ENCODE results near the gene NPDC1. TPM values are rescaled to one million over a fixed set of nuclear protein-coding genes. Genes with fewer than 3 reads are reported as not detected.
"Not testable (repeated sequence)": the region's sequence is repeated elsewhere in the genome, so short reads cannot be mapped to it uniquely, and the experiment has no call there.

The NPDC1 gene
- total RNA-seq, 1 donor from 2014 or later = 61.1 TPM

GRCh38 chr9:137034039-137034708 is 11.8 kb downstream of the NPDC1 start:
- DNase-seq (ENCODE audit: low read depth, low spot score) = no peak
- H3K27me3 Mint-ChIP-seq (ENCODE audit: low read depth) = no peaks in the 10 kb centered on the region
- no peak overlapping the region for H3K4me3 Mint-ChIP-seq
- peaks cover 4% of the 10 kb centered on the region for H3K4me1 Mint-ChIP-seq
- H3K9me3 Mint-ChIP-seq = no peaks in the 10 kb centered on the region
- H3K27ac Mint-ChIP-seq (ENCODE audit: unreplicated experiment) = no peak overlapping the region
- TF ChIP-seq CTCF (conservative IDR thresholded peaks at IDR 0.05) = no peak
- no peaks in the 10 kb centered on the region for H3K36me3 Mint-ChIP-seq (ENCODE audit: low read depth)

GRCh38 chr9:137033481-137033880 is 12.5 kb downstream of the NPDC1 start:
- H3K4me3 Mint-ChIP-seq; H3K4me1 Mint-ChIP-seq; H3K9me3 Mint-ChIP-seq; DNase-seq (ENCODE audit: low read depth, low spot score); H3K36me3 Mint-ChIP-seq (ENCODE audit: low read depth); H3K27me3 Mint-ChIP-seq (ENCODE audit: low read depth); H3K27ac Mint-ChIP-seq (ENCODE audit: unreplicated experiment): not testable (repeated sequence)

- H3K4me1 Mint-ChIP-seq = peaks cover 4% of the 10 kb centered on the region
- no peaks in the 10 kb centered on the region for H3K27me3 Mint-ChIP-seq (ENCODE audit: low read depth)
- no peaks in the 10 kb centered on the region for H3K36me3 Mint-ChIP-seq (ENCODE audit: low read depth)
- TF ChIP-seq CTCF (conservative IDR thresholded peaks at IDR 0.05) = no peak
- no peaks in the 10 kb centered on the region for H3K9me3 Mint-ChIP-seq
- H3K4me3 Mint-ChIP-seq = no peak overlapping the region
- no peak overlapping the region for H3K27ac Mint-ChIP-seq (ENCODE audit: unreplicated experiment)
- no peak for DNase-seq (ENCODE audit: low read depth, low spot score)
Observed at GRCh38 chr9:137032858-137033257, 13.1 kb downstream of the NPDC1 start.

GRCh38 chr9:137031904-137032640 is 13.9 kb downstream of the NPDC1 start, which contains the start of gene FUT7:
Gene FUT7 (minus strand): TSS chr9:137032088. CDS start chr9:137031991, 97 bp downstream.
- TF ChIP-seq CTCF (conservative IDR thresholded peaks at IDR 0.05) = no peak
- H3K4me1 Mint-ChIP-seq = peaks cover 7% of the 10 kb centered on the region
- H3K4me3 Mint-ChIP-seq = peak within 1 kb of the TSS; percentile 31
- H3K27ac Mint-ChIP-seq (ENCODE audit: unreplicated experiment) = no peak within 1 kb of the TSS
- no peak for DNase-seq (ENCODE audit: low read depth, low spot score)
- no peaks in the 10 kb centered on the region for H3K36me3 Mint-ChIP-seq (ENCODE audit: low read depth)
- no peaks in the 10 kb centered on the region for H3K27me3 Mint-ChIP-seq (ENCODE audit: low read depth)
- H3K9me3 Mint-ChIP-seq = no peaks in the 10 kb centered on the region

- Mint-ChIP-seq H3K9me3 (no peaks in the 10 kb centered on the region), H3K4me3 (peak overlapping the region; percentile 56), H3K27ac (ENCODE audit: unreplicated experiment) (no peak overlapping the region), H3K4me1 (peaks cover 8% of the 10 kb centered on the region), H3K36me3 (ENCODE audit: low read depth) (no peaks in the 10 kb centered on the region), H3K27me3 (ENCODE audit: low read depth) (no peaks in the 10 kb centered on the region)
- DNase-seq (ENCODE audit: low read depth, low spot score) = no peak
- no peak for TF ChIP-seq CTCF (conservative IDR thresholded peaks at IDR 0.05)
Observed at GRCh38 chr9:137030538-137031527, 15.1 kb downstream of the NPDC1 start.

Data from neural crest cell (in vitro differentiated cells).